Measurements from ENCODE around the gene REXO1.
A peak's percentile ranks its signal among the peaks of the same experiment; 100 is the strongest.

REXO1 gene

GRCh38 chr19:1855828-1856255 lies 7.6 kb upstream of the REXO1 start:
- TF ChIP-seq TAF1 (IDR thresholded peaks at IDR 0.05; ENCODE audit: borderline replicate concordance, insufficient read depth, low read length): no peak
- no peak for TF ChIP-seq FOXP2 (optimal IDR thresholded peaks at IDR 0.05; ENCODE audit: borderline replicate concordance, extremely low read depth, extremely low read length, insufficient read depth)
- no peak for TF ChIP-seq SIN3A (IDR thresholded peaks at IDR 0.05; ENCODE audit: borderline replicate concordance, insufficient read depth, low read length)
- TF ChIP-seq REST (IDR thresholded peaks at IDR 0.05; ENCODE audit: insufficient read depth in 1 of 2, low read depth in 2 of 2, low read length in 2 of 2): no peak
- TF ChIP-seq POLR2AphosphoS5 (IDR thresholded peaks at IDR 0.05; ENCODE audit: low read depth, low read length): no peak

GRCh38 chr19:1855040-1855827 lies 7.0 kb upstream of the REXO1 start:
- TF ChIP-seq TAF1 (IDR thresholded peaks at IDR 0.05; ENCODE audit: borderline replicate concordance, insufficient read depth, low read length) (peak; percentile 65; the same call in 1 of the 2 replicates), REST (IDR thresholded peaks at IDR 0.05; ENCODE audit: insufficient read depth in 1 of 2, low read depth in 2 of 2, low read length in 2 of 2) (no peak), SIN3A (IDR thresholded peaks at IDR 0.05; ENCODE audit: borderline replicate concordance, insufficient read depth, low read length) (0 out of 2 replicates have a peak, but pooled peaks have one; percentile 64), FOXP2 (optimal IDR thresholded peaks at IDR 0.05; ENCODE audit: borderline replicate concordance, extremely low read depth, extremely low read length, insufficient read depth) (peak; percentile 60), POLR2AphosphoS5 (IDR thresholded peaks at IDR 0.05; ENCODE audit: low read depth, low read length) (peak; percentile 72; the same call in 1 of the 2 replicates)

GRCh38 chr19:1854542-1855039 lies 6.3 kb upstream of the REXO1 start:
- no peak for TF ChIP-seq POLR2AphosphoS5 (IDR thresholded peaks at IDR 0.05; ENCODE audit: low read depth, low read length)
- TF ChIP-seq FOXP2 (optimal IDR thresholded peaks at IDR 0.05; ENCODE audit: borderline replicate concordance, extremely low read depth, extremely low read length, insufficient read depth): no peak
- no peak for TF ChIP-seq TAF1 (IDR thresholded peaks at IDR 0.05; ENCODE audit: borderline replicate concordance, insufficient read depth, low read length)
- TF ChIP-seq REST (IDR thresholded peaks at IDR 0.05; ENCODE audit: insufficient read depth in 1 of 2, low read depth in 2 of 2, low read length in 2 of 2): no peak
- TF ChIP-seq SIN3A (IDR thresholded peaks at IDR 0.05; ENCODE audit: borderline replicate concordance, insufficient read depth, low read length): no peak

GRCh38 chr19:1854039-1854541 lies 5.8 kb upstream of the REXO1 start:
- no peak for TF ChIP-seq TAF1 (IDR thresholded peaks at IDR 0.05; ENCODE audit: borderline replicate concordance, insufficient read depth, low read length)
- no peak for TF ChIP-seq POLR2AphosphoS5 (IDR thresholded peaks at IDR 0.05; ENCODE audit: low read depth, low read length)
- no peak for TF ChIP-seq REST (IDR thresholded peaks at IDR 0.05; ENCODE audit: insufficient read depth in 1 of 2, low read depth in 2 of 2, low read length in 2 of 2)
- TF ChIP-seq FOXP2 (optimal IDR thresholded peaks at IDR 0.05; ENCODE audit: borderline replicate concordance, extremely low read depth, extremely low read length, insufficient read depth): no peak
- no peak for TF ChIP-seq SIN3A (IDR thresholded peaks at IDR 0.05; ENCODE audit: borderline replicate concordance, insufficient read depth, low read length)

All from PFSK-1 (cell line).